Femur (tissue), 1 donor: ENCODE measurements around the gene RNASEL.

Experiments
- DNase-seq: peaks from one replicate; pipeline ENCODE4 v3.0.0-alpha.2; 2017

RNASEL gene

DNA sequence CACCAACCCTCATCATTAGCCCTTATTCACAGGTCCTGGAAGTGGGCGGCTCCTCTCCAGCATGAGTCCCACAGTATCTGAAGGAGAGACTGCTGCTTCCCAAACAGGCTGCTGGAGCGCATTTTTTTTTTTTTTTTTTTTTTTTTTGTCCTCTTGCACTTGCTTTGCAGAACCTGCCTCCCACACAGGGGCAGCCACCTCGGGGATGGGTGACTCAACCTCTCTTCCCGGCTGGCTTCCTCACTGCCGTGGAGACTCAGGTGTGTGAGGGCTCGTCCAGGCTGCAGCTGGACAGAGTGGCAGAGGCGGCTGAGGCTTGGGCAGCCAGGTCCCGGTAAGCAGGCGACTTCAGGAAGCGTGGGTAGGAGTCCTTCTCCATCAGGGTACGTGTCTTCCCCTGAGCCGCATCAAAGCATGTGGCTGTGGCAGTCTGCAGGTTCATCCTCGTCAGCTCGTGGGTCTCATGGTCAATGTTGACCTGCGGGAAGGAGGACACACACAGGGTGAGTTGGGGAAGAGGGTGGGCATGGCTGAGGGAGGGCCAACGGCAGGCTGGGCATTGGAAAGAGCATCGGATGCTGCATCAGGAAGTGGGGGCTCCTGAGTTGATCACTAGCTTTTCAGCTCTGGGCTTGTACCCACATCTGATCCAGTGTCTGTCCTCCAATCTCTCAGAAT lies 11.1 kb upstream of the RNASEL start:
- no peak for DNase-seq

DNA sequence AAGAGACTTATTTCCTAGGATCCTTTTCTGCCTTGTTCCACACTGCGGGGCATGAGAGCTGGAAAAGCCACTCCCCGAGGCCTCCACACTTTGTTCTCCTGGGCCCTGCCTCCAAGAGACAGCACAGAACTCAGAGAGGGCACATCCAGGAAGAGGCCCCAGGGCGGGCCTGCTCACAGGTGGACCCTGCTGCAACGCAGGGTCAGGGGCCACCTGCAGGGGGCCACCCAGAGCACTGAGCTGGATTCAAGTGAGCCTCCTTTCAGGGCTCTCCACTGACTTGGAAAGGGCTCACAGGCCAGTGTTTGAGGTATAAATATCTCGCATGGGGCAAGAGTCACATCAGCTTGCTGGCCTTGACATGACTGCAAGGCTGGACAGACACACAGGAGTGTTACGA lies 10.3 kb upstream of the RNASEL start:
- no peak for DNase-seq

DNA sequence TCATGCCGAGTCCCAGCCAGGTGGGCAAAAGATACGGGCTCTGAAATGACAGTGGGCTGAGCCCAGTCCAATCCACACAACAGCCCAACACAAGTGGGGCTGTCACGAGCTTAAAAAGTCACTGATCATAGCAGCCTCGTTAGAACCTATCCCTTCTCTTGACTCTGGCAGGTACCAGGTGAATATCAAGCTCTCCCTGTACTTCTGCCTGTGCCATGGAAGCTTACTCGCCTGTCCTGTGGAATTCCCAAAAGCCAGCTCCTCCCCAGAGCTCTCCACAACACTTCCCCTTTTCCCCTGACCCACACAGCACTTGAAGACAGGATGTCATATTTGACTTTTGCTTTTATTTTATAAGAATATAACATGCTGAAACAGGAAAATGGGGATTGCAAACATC lies 9.2 kb upstream of the RNASEL start:
- no peak for DNase-seq

DNA sequence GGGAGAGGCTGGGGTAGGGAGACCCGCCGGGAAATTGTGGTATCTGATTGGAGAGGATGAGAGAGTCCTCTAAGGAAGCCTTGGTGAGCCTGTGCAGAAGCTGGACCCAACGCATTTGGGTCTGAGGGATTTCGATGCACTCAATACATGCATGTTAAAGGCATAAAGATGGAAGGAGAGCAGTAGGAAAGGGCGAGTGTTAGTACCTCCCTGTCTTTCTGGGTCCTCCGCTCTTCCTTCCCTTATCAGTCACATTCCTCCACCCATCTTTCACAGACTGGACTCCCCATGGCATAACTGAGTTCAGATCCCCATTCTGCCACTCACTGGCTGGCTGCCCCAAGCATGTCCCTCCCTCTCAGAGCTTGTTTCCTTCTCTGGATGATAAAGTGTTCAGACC lies 7.9 kb upstream of the RNASEL start:
- no peak for DNase-seq

DNA sequence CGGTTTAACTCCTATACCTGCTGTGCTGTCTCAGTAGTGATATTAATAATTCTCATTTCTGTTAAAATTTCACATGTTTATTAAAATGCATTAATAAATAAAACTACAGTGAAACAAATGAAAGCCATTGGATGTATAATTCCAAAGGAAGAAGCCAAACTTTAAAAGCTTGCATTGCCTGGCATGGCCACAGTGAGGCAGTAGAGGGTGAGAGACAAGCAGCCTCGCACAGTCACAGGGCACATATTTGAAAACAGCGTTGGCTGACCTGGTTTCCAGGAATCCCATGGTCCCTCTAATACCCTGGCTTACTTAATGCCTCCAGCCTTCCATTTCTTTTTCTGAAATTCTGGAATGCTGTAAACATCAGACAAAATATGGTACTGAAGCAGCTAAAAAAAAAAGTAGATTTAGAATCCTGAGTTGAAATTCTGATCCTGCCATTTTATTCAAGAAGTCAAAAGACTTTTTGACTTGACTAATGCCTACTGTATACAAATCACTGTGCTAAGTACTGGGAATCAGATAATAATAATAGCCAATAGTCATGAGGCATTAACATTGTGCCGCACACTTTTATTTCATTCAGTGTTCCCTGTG lies 6.7 kb upstream of the RNASEL start:
- peak; percentile 75 for DNase-seq

DNA sequence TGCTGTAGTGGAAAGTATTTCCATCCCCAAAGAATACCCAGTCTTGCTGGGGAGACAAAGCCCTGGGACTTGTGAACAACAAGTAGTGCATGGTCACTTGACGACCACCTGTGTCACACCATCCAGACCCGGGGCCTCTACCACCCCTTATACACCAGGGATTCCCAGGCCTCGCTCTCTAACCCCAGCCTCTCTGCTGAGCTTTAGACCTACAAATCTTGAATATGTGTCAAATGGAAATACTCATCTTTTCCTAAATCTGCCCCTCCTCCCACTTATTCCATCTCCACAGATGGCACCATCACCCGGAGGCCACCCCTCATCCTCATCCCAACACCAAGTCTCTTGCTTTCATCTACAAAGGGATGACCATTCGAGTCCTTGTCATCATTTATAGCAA lies 875 bp upstream of the RNASEL start:
- DNase-seq = no peak

DNA sequence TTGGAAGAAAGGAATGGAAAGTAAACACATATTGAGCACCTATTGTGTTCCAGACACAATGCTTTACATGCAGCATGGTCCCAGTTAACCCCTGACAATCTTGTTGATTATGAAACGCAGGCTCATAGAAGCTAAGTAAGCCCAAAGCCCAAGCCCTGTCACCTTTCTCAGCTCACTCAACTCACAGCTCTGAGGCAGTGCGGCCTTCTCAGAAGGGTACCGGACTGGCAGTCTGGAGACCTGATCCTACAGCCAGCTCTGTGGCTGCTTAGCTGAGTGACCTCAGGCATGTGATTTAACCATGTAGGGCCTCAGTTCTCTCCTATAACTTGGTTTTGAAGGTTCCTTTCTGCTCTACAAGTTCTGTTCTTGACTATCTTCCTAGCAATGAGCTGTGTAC lies 464 bp upstream of the RNASEL start:
- no peak for DNase-seq

DNA sequence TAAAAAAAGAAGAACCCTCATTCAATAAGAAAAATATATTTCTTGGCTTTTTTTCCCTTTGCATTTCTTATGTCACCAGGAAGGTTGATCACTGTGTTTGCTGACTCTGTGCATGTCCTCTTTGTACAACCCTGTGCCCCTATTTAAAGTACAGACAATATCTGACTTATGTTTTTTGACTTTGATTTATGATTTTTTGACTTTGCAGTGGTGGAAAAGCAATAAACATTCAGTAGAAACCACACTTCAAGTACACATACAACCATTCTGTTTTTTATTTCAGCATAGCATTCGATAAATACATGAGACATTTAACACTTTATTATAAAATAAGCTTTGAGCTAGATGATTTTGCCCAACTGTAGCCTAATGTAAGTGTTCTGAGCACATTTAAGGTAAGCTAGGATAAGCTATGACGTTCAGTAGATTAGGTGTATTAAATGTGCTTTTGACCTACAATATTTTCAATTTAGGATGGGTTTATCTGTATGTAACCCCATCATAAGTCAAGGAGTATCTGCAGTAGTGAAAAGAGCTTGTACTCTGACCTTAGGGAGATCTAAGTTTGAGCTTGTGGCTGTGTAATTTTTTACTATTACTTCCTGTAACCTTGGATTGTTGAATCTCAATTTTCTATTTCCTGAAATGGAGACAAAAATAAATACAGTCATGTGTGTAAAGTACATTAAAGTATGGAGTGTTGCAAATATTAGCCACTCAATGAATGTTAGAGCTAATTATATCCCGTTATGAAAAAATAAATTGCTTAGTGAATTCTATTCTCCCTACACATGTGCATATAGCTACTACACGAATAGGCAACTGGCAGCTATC lies 1.2 kb downstream of the RNASEL start:
- no peak for DNase-seq

DNA sequence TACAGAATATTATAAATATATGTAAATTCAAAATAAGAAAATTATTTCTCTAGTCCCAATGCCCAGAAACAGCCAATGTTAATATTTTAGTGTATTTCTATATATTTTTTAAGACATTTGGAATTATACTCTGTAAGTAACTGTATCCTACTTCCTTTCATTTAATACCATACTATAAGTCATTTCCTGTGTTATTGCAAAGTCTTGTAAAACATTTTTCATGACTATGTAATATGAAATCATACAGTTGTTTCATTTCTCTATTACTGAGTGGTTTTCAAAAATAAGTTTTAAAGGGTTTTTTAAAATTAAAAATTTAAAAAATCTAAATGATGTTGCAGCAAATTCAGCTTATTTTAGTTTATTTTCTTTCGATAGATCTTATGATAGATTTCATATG lies 2.0 kb downstream of the RNASEL start:
- DNase-seq = no peak

DNA sequence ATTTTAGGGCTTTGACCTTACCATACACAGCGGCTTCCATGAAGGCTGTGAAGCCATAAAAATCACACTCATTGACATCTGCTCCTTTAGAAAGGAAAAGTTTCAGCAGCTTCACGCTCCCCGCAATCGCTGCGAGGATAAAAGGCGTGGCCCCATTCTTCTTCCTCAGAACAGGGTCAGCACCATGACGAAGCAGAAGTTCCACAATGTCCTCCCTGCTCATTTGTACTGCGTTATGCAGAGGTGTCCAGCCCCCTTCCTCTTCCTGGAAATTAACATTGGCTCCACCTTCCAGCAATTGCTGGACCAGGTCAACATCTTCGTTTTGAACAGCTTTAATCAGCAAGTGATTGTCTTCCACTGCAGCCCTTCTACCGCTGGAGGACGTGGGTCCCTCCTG lies 2.7 kb downstream of the RNASEL start:
- DNase-seq = no peak

DNA sequence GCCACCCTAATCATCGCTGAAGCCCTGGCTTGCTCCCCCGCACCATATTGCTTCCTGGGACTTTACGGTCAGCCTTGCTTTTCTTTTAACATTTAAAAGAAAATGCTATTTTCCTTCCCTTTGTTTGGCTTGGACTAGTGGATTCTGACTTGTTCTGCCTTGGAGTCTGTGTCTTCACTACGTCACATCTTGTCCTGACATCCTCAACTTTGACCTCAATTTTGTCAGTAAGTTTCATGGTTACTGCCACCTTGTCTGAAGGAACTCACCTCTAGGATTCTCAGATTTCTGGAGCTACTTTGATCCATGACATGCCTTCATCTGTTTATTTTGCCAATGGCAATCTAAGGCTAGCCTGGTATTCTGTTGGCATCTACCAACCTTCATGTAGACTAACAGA lies 4.3 kb downstream of the RNASEL start:
- no peak for DNase-seq

DNA sequence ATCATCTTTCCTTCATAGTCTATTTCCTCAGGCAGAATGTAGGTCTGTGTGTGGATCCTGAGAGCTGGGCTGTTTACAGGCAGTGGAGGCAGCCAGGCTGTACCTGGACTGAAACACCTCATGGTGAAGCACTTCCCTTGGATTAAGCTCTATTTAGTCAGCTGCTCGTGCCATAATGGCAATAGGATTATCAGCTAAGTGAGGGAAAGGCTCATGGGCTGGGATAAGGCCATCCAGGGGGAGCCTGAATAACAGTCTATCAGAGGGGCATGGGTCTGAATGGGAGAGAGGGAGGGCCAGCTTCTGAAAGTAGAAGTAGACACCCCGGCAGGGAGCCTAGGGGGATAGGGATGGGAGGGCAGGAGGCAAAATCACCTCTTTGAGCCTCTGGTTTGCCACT lies 8.3 kb downstream of the RNASEL start:
- DNase-seq = no peak

DNA sequence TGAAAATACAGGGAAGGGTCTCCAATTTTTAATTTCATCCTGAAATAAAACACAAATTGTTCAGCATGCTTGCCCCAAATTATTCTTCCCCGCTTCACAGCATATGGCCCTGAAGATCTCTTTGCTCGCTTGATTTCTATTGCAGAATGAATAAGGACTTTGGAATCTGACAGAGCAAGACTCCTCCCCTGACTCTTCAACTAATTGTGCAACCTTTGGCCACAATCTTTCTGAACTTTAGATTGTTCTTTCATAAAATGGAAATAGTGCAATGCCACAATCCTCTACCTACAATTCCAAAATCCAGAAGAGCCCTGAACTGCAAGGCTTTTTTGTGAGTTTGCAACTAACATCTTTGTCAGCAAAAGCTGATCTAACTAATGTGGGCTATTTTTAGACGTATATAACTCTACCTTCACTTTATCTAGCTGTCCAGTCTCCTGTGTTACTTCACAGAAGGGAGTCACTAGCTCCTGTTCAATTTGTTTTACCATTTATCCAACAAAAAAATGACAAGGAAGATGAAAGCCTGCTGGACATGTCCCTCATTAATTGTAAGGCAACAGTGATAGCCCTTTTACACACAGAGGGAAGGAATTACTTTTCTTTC lies 13.4 kb downstream of the RNASEL start:
- no peak for DNase-seq

DNA sequence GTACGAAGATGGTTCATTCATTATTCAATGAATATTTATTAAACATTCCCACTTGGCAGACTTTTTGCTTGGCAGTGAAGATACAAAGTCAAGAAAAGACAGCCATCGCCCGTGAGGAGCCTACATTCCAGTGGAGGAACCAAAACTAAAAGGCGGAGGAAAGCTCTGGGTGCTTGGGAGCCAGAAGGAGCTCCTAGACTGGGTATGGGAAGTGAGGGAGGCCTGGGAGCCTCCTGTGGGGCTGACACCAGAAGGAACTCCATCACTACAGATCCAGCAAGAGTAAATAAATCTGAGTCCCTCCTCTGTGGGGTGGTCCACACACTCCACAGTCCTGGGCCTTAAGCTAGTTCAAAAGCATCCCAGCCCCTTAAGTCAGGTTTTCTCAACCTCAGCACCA lies 14.9 kb downstream of the RNASEL start:
- no peak for DNase-seq

DNA sequence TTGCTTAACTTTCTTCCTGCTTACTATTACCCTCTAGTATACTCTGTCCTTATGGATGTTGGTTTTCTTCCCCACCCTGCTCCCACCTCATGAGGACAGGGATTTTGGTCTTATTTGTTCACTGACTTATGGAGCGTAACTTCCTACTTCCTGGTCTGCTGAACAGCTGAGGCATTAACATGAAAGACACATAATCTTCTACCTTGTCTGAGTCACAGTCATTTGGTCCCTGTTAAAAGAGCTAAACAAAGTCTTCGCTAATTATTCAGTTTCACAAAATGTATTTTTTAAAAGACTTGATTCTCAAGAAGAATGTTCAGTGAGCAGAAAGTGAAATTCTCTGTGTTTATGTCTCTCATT lies 18.5 kb downstream of the RNASEL start:
- no peak for DNase-seq

DNA sequence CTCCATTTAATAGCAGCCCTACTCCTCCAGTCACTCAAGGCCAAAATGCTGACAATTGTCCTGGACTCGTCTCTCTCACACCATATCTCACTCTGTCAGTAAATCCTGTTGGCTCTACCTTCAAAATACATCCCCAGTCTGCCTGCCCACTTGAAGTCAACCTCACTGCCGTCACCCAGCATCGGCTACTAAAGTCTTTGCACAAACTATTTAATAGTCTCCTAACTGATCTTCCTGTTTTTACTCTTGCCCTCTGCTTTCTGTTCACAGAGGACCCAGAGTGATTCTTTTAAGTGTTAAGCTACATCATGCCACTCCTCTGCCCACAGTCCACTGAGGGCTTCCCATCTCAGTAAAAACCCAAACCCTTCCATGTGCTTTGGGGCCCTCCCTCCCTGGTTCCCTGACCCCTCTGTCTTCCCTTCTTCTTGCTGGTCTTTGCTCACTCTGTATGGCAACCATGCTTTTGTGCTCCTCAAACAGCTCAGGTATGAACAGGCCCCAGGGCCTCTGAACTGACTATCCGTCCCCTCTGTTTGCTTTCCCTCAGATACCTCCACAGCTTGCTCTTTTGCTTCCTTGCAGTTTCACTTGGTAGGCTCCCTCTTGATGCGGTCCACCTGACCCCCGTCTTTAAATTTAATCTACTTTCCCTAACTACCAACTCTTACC lies 19.0 kb downstream of the RNASEL start:
- DNase-seq = no peak

DNA sequence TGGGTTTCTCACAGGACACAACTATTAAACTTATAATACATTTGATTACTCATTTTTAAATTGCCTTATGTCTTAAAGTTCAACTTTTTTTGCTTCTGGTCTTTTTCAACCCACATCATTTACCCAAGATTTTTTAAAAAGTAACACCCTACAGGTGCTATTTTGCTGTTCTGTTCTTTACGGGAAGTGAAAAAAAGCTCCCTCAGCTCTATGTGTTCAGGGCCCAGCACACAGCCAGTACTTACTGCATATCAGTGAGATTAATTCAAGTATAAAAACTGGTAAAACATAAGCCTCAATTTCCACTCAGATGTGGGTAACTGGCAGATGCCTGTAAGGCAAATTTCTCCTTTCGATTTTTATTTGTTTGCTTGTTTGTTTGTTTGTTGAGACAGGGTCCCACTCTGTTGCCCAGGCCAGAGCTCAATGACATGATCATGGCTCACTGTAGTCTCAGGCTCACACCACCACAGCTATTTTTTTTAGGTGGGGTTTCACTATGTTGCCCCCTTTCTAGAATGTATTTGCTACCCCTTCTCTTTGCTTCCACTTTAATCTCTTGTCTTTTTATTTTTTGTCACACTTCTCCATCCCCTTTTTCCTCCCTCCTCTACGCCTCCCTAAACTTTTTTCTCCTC lies 20.3 kb downstream of the RNASEL start:
- no peak for DNase-seq

DNA sequence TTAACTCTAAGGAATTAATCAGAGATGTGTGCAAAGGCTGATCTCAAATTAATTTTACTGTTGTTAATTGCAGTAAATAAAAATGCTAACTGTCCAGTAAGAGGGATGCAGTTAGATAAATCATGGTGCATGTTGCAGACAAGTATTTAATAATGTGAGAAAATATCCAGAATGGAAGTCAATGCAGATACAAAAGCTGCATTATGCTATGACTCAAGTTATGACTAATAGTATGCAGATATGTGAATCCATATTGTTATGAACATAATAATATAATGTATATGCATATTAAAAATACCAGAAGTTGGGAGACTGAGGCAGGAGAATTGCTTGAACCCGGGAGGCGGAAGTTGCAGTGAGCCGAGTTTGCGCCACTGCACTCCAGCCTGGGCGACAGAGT lies 21.4 kb downstream of the RNASEL start:
- no peak for DNase-seq

DNA sequence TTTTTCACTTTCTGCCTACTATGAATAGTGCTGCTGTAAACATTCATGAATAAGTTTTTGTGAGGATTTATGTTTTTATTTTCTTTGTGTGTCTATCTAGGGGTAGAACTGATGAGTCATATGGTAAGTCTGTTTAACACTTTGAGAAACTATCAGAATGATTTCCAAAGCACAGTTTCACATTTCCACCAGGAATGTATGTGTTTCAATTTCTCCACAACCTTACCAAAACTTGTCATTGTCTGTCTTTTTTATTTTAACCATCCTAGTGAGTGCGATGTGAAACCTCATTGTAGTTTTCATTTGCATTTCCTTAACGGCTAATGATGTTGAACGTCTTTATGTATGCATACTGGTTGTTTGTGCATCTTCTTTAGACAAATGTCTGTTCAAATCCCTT lies 23.5 kb downstream of the RNASEL start:
- DNase-seq = no peak

DNA sequence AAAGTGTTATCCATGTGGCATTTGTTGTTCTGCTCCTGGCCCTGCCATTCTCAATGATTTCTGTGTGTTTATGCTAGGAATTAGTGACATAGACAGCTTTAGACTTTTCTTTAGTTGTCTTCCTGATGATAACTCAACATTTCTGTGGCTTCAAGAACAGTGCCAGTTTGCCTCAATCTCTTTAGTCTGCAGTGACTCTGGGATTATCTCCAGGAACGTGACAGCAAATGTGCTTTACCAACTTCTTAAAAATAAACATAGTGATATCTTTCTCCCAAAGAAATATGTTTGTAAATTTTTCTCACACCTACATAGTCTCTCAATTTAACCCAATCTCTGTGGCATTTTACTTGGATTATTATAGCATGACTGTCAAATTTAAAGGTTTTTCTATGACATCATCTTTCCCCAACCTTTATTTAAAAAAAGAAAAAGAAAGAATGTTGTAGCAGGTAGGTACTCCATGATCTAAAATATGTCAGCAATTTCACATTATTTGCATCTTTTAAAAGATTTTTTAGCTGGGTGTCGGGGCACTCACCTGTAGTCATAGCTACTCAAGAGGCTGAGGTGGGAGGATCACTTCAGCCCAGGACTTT lies 24.6 kb downstream of the RNASEL start:
- no peak for DNase-seq

DNA sequence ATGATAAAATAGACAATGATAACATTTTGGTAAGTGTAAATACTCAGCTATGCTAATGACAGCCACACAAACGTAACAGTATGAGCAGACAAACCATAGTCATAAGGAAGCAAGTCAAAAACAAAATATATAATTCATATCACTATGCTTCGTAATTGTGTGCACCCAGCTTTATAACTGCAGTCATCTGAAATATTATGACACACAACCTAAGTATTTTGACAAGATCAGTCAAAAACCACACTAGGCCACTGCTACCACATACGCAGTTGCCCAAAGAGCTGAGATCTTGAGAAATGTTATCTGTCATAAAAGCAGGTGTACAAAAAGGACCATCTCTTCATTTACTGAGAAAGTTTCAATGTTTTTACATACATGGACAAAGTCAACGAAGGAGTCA lies 26.0 kb downstream of the RNASEL start:
- no peak for DNase-seq

DNA sequence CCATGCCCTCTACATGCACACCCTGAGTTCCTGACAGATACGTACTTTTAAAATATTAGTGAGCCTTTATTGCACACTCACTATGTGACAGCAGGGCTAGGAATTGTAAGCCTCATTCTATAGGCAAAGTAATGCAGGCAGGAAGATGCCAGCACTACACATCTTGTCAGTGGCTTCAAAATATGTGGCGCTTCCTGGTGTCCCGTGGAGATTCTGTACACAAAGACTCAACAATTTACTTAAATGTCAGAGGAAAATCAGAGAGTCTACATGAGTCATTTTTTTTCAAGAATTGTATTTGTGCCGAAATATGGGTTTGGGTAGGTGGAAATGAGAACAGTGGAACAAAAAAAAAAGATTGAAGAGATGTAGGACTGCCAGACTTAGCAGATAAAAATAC lies 27.6 kb downstream of the RNASEL start:
- no peak for DNase-seq
